Activated CD4-positive, alpha-beta memory T cell treated with anti-CD3 and anti-CD28 coated beads for 36 hours (primary cell): ENCODE results near the gene DACT2. TPM values are rescaled to one million over a fixed set of nuclear protein-coding genes. Genes with fewer than 3 reads are reported as not detected.

Experiments used
- CTCF ChIA-PET: fragments of 350-600 bp; sonication (Branson Sonifier 250); formaldehyde crosslinking; loops from one replicate; lab custom pipeline; 2021; ENCODE audit warnings: antibody characterized with exemption, inconsistent platforms; lab: Charles Lee
- POLR2A ChIA-PET: fragments of 350-600 bp; sonication (Branson Sonifier 250); formaldehyde crosslinking; loops from one replicate; lab custom pipeline; 2021; ENCODE audit warnings: antibody characterized with exemption; lab: Charles Lee
- DNase-seq: peaks from one replicate; pipeline ENCODE4 v3.0.0-alpha.2; 2020
- H3K27ac Mint-ChIP-seq: one replicate; pipeline ENCODE4 v1.8.0; 2021; ENCODE audit warnings: mixed read lengths
- H3K27me3 Mint-ChIP-seq: one replicate; pipeline ENCODE4 v1.8.0; 2021; ENCODE audit warnings: mixed read lengths
- H3K36me3 Mint-ChIP-seq: one replicate; pipeline ENCODE4 v1.8.0; 2021; ENCODE audit warnings: mixed read lengths
- H3K4me1 Mint-ChIP-seq: one replicate; pipeline ENCODE4 v1.8.0; 2021; ENCODE audit warnings: low read depth, mixed read lengths
- H3K4me3 Mint-ChIP-seq: one replicate; pipeline ENCODE4 v1.8.0; 2021; ENCODE audit warnings: mild to moderate bottlenecking, mixed read lengths
- H3K9me3 Mint-ChIP-seq: one replicate; pipeline ENCODE4 v1.8.0; 2021; ENCODE audit warnings: mixed read lengths
- intact Hi-C: fragments of 100-400 bp; cut with micrococcal nuclease; formaldehyde crosslinking; loops from one replicate; pipeline ENCODE4 v1.15.1; 2023
- total RNA-seq, 2 experiments: library from RNA; stranded (reverse); gene quantifications; one replicate each; pipeline ENCODE4 v1.2.3, GENCODE V29; 2021

Gene DACT2
- total RNA-seq, 2 experiments from 2014 or later: not detected

- intact Hi-C loops: no loop called here
- no peak overlapping the region for H3K4me3 Mint-ChIP-seq
- H3K4me1 Mint-ChIP-seq: peaks cover 5% of the 10 kb centered on the region
- CTCF ChIA-PET: no interaction called here
- no peaks in the 10 kb centered on the region for H3K36me3 Mint-ChIP-seq
- POLR2A ChIA-PET: interaction anchor here (0.5 kb wide), 1 partner anchor 40 kb away, joined by 3 read pairs; no protein-coding TSS in a partner anchor
- no peak for DNase-seq
- no peak overlapping the region for H3K27ac Mint-ChIP-seq
- peaks cover 27% of the 10 kb centered on the region for H3K27me3 Mint-ChIP-seq
- peaks cover 9% of the 10 kb centered on the region for H3K9me3 Mint-ChIP-seq
Observed at GRCh38 chr6:168345896-168346754, 26.5 kb upstream of the DACT2 start.

- peaks cover 27% of the 10 kb centered on the region for H3K27me3 Mint-ChIP-seq
- H3K4me1 Mint-ChIP-seq: peaks cover 5% of the 10 kb centered on the region
- no peak for DNase-seq
- intact Hi-C loops: no loop called here
- ChIA-PET POLR2A (interaction anchor here (0.5 kb wide), 1 partner anchor 39 kb away, joined by 3 read pairs; no protein-coding TSS in a partner anchor), CTCF (no interaction called here)
- peaks cover 6% of the 10 kb centered on the region for H3K9me3 Mint-ChIP-seq
- H3K4me3 Mint-ChIP-seq: no peak overlapping the region
- H3K36me3 Mint-ChIP-seq: no peaks in the 10 kb centered on the region
- no peak overlapping the region for H3K27ac Mint-ChIP-seq
Observed at GRCh38 chr6:168345266-168345665, 25.7 kb upstream of the DACT2 start.

GRCh38 chr6:168344338-168344737 is 24.8 kb upstream of the DACT2 start:
- intact Hi-C loops: no loop called here
- no peak for DNase-seq
- Mint-ChIP-seq H3K9me3 (no peaks in the 10 kb centered on the region), H3K4me1 (no peaks in the 10 kb centered on the region), H3K4me3 (no peak overlapping the region), H3K36me3 (no peaks in the 10 kb centered on the region), H3K27ac (no peak overlapping the region), H3K27me3 (peaks cover 24% of the 10 kb centered on the region)
- ChIA-PET CTCF (no interaction called here), POLR2A (no interaction called here)

GRCh38 chr6:168343239-168344150 is 23.9 kb upstream of the DACT2 start:
- ChIA-PET CTCF (no interaction called here), POLR2A (no interaction called here)
- H3K4me3 Mint-ChIP-seq: no peak overlapping the region

GRCh38 chr6:168342636-168343035 is 23.1 kb upstream of the DACT2 start:
- ChIA-PET POLR2A (no interaction called here), CTCF (no interaction called here)
- Mint-ChIP-seq H3K36me3 (no peaks in the 10 kb centered on the region), H3K9me3 (no peaks in the 10 kb centered on the region), H3K4me1 (no peaks in the 10 kb centered on the region), H3K27ac (no peak overlapping the region), H3K4me3 (no peak overlapping the region), H3K27me3 (peaks cover 24% of the 10 kb centered on the region)
- DNase-seq: no peak
- intact Hi-C loops: no loop called here

More at GRCh38 chr6:168343239-168344150, 23.9 kb upstream of the DACT2 start:
- intact Hi-C loops: no loop called here
- H3K4me1 Mint-ChIP-seq: no peaks in the 10 kb centered on the region
- no peak overlapping the region for H3K27ac Mint-ChIP-seq
- H3K27me3 Mint-ChIP-seq: peaks cover 27% of the 10 kb centered on the region
- H3K36me3 Mint-ChIP-seq: no peaks in the 10 kb centered on the region
- DNase-seq: no peak
- H3K9me3 Mint-ChIP-seq: no peaks in the 10 kb centered on the region

GRCh38 chr6:168341280-168341900 is 21.8 kb upstream of the DACT2 start:
- H3K27ac Mint-ChIP-seq: no peak overlapping the region
- ChIA-PET CTCF (no interaction called here), POLR2A (no interaction called here)
- peaks cover 20% of the 10 kb centered on the region for H3K27me3 Mint-ChIP-seq
- no peak overlapping the region for H3K4me3 Mint-ChIP-seq
- intact Hi-C loops: no loop called here
- H3K9me3 Mint-ChIP-seq: no peaks in the 10 kb centered on the region
- DNase-seq: no peak
- no peaks in the 10 kb centered on the region for H3K4me1 Mint-ChIP-seq
- H3K36me3 Mint-ChIP-seq: no peaks in the 10 kb centered on the region

GRCh38 chr6:168340819-168341218 is 21.2 kb upstream of the DACT2 start:
- ChIA-PET CTCF (no interaction called here), POLR2A (no interaction called here)
- no peaks in the 10 kb centered on the region for H3K36me3 Mint-ChIP-seq
- no peaks in the 10 kb centered on the region for H3K4me1 Mint-ChIP-seq
- H3K9me3 Mint-ChIP-seq: no peaks in the 10 kb centered on the region
- DNase-seq: no peak
- intact Hi-C loops: no loop called here
- no peak overlapping the region for H3K27ac Mint-ChIP-seq
- H3K4me3 Mint-ChIP-seq: no peak overlapping the region
- peaks cover 20% of the 10 kb centered on the region for H3K27me3 Mint-ChIP-seq

- POLR2A ChIA-PET: no interaction called here
- Mint-ChIP-seq H3K36me3 (no peaks in the 10 kb centered on the region), H3K4me1 (no peaks in the 10 kb centered on the region), H3K4me3 (no peak overlapping the region), H3K27me3 (peaks cover 11% of the 10 kb centered on the region), H3K9me3 (peaks cover 2% of the 10 kb centered on the region), H3K27ac (no peak overlapping the region)
- CTCF ChIA-PET: interaction anchor here (0.6 kb wide), 1 partner anchor 1893 kb away, joined by 4 read pairs; no protein-coding TSS in a partner anchor
- no peak for DNase-seq
- intact Hi-C loops: no loop called here
Observed at GRCh38 chr6:168338777-168339176, 19.2 kb upstream of the DACT2 start.

- Mint-ChIP-seq H3K36me3 (no peaks in the 10 kb centered on the region), H3K4me1 (no peaks in the 10 kb centered on the region)
- intact Hi-C loops: no loop called here
Observed at GRCh38 chr6:168336967-168337366, 17.4 kb upstream of the DACT2 start.

GRCh38 chr6:168333989-168334388 is 14.4 kb upstream of the DACT2 start:
- intact Hi-C loops: no loop called here
- no peak overlapping the region for H3K27ac Mint-ChIP-seq

More at GRCh38 chr6:168336967-168337366, 17.4 kb upstream of the DACT2 start:
- no peak for DNase-seq
- Mint-ChIP-seq H3K4me3 (no peak overlapping the region), H3K9me3 (peaks cover 2% of the 10 kb centered on the region), H3K27ac (no peak overlapping the region), H3K27me3 (peaks cover 15% of the 10 kb centered on the region)
- CTCF ChIA-PET: no interaction called here
- POLR2A ChIA-PET: no interaction called here

GRCh38 chr6:168333491-168333890 is 13.9 kb upstream of the DACT2 start:
- DNase-seq: no peak
- intact Hi-C loops: no loop called here
- no peak overlapping the region for H3K27ac Mint-ChIP-seq
- H3K36me3 Mint-ChIP-seq: no peaks in the 10 kb centered on the region
- H3K4me1 Mint-ChIP-seq: no peaks in the 10 kb centered on the region
- peaks cover 2% of the 10 kb centered on the region for H3K9me3 Mint-ChIP-seq
- CTCF ChIA-PET: no interaction called here
- peaks cover 18% of the 10 kb centered on the region for H3K27me3 Mint-ChIP-seq
- no peak overlapping the region for H3K4me3 Mint-ChIP-seq
- POLR2A ChIA-PET: no interaction called here

More at GRCh38 chr6:168333989-168334388, 14.4 kb upstream of the DACT2 start:
- CTCF ChIA-PET: no interaction called here
- peaks cover 18% of the 10 kb centered on the region for H3K27me3 Mint-ChIP-seq
- DNase-seq: no peak
- H3K4me1 Mint-ChIP-seq: no peaks in the 10 kb centered on the region
- H3K4me3 Mint-ChIP-seq: no peak overlapping the region
- H3K36me3 Mint-ChIP-seq: no peaks in the 10 kb centered on the region
- POLR2A ChIA-PET: no interaction called here
- peaks cover 2% of the 10 kb centered on the region for H3K9me3 Mint-ChIP-seq

GRCh38 chr6:168333039-168333438 is 13.5 kb upstream of the DACT2 start:
- Mint-ChIP-seq H3K9me3 (peaks cover 2% of the 10 kb centered on the region), H3K36me3 (no peaks in the 10 kb centered on the region), H3K27me3 (peaks cover 19% of the 10 kb centered on the region), H3K27ac (no peak overlapping the region), H3K4me1 (no peaks in the 10 kb centered on the region), H3K4me3 (no peak overlapping the region)
- intact Hi-C loops: no loop called here
- DNase-seq: no peak
- CTCF ChIA-PET: no interaction called here
- POLR2A ChIA-PET: no interaction called here
